Measurements from ENCODE around the gene METTL5.
A peak's percentile ranks its signal among the peaks of the same experiment; 100 is the strongest.
"Not testable (repeated sequence)": the region's sequence is repeated elsewhere in the genome, so short reads cannot be mapped to it uniquely, and the experiment has no call there.

The METTL5 gene

GRCh38 chr2:169828141-169828811 lies 3.6 kb upstream of the METTL5 start:
- DNase-seq = peak; percentile 56

GRCh38 chr2:169827272-169828140 lies 2.8 kb upstream of the METTL5 start, which contains the start of gene UBR3:
UBR3 (plus strand) TSS chr2:169827454; CDS start chr2:169827508, 54 bp downstream.
- DNase-seq = peak; percentile 93

- no peak for DNase-seq
Observed at GRCh38 chr2:169823996-169824372, 721 bp downstream of the METTL5 start.

GRCh38 chr2:169822785-169823392 lies 1.8 kb downstream of the METTL5 start:
- DNase-seq = peak; percentile 8

- no peak for DNase-seq
Observed at GRCh38 chr2:169822036-169822435, 2.7 kb downstream of the METTL5 start.

- DNase-seq = not testable (repeated sequence)
Observed at GRCh38 chr2:169820101-169820500, 4.6 kb downstream of the METTL5 start.

- DNase-seq = peak; percentile 60
Observed at GRCh38 chr2:169819106-169819505, 5.6 kb downstream of the METTL5 start.

GRCh38 chr2:169818241-169818640 lies 6.5 kb downstream of the METTL5 start:
- DNase-seq = no peak

GRCh38 chr2:169817369-169817768 lies 7.3 kb downstream of the METTL5 start:
- DNase-seq = not testable (repeated sequence)

GRCh38 chr2:169816961-169817360 lies 7.7 kb downstream of the METTL5 start:
- not testable (repeated sequence) for DNase-seq

- peak; percentile 89 for DNase-seq
Observed at GRCh38 chr2:169815849-169816248, 8.9 kb downstream of the METTL5 start.

GRCh38 chr2:169808221-169808620 lies 16.5 kb downstream of the METTL5 start:
- DNase-seq = peak; percentile 70

- no peak for DNase-seq
Observed at GRCh38 chr2:169806586-169806985, 18.1 kb downstream of the METTL5 start.

- DNase-seq = no peak
Observed at GRCh38 chr2:169803480-169803879, 21.2 kb downstream of the METTL5 start.

GRCh38 chr2:169798718-169799592 lies 25.8 kb downstream of the METTL5 start, which contains the start of gene SSB:
SSB (plus strand) TSS chr2:169798871; CDS start chr2:169800961, 2,090 bp downstream.
- DNase-seq = peak; percentile 93

- DNase-seq = no peak
Observed at GRCh38 chr2:169798397-169798717, 26.3 kb downstream of the METTL5 start.

GRCh38 chr2:169797601-169798000 lies 27.1 kb downstream of the METTL5 start:
- DNase-seq = no peak

- no peak for DNase-seq
Observed at GRCh38 chr2:169796441-169796840, 28.3 kb downstream of the METTL5 start.

- DNase-seq = no peak
Observed at GRCh38 chr2:169795181-169795580, 29.5 kb downstream of the METTL5 start.

- no peak for DNase-seq
Observed at GRCh38 chr2:169790581-169790980, 34.1 kb downstream of the METTL5 start.

- no peak for DNase-seq
Observed at GRCh38 chr2:169782513-169782912, 42.2 kb downstream of the METTL5 start.

GRCh38 chr2:169781249-169782013 lies 43.3 kb downstream of the METTL5 start:
- DNase-seq = no peak

Measured in fibroblast of skin of right biceps (primary cell).